GM18873 (cell line): ENCODE measurements around the gene AGAP4.
"Not testable (repeated sequence)": the region's sequence is repeated elsewhere in the genome, so short reads cannot be mapped to it uniquely, and the experiment has no call there.

Experiments
- ATAC-seq: cut with Tn5 transposase; IDR thresholded peaks from one replicate; pipeline ENCODE4 v1.9.1; 2021; ENCODE audit warnings: mild to moderate bottlenecking, moderate library complexity, moderate number of reproducible peaks; ENCODE audit not compliant: unreplicated experiment, low FRiP score

Gene AGAP4

DNA sequence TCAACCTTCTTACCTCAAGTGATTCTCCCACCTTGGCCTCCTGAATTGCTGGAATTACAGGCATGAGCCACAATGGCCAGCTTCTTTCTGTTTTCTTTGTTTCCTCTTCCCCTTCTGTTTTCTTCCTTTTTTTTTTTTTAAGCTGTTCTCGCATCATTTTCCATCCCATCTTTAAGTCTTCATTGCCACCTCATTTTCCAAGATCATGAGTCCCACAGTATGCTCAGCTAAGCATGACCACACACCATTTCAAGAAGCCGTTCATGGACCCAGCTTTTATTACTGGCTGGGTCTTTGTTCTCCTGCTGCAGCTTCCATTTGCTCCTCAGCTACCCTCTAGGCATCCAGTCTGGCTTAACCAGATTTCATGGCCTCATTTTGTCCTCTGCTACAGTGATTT, 52.5 kb downstream of the AGAP4 start:
- ATAC-seq: not testable (repeated sequence)

DNA sequence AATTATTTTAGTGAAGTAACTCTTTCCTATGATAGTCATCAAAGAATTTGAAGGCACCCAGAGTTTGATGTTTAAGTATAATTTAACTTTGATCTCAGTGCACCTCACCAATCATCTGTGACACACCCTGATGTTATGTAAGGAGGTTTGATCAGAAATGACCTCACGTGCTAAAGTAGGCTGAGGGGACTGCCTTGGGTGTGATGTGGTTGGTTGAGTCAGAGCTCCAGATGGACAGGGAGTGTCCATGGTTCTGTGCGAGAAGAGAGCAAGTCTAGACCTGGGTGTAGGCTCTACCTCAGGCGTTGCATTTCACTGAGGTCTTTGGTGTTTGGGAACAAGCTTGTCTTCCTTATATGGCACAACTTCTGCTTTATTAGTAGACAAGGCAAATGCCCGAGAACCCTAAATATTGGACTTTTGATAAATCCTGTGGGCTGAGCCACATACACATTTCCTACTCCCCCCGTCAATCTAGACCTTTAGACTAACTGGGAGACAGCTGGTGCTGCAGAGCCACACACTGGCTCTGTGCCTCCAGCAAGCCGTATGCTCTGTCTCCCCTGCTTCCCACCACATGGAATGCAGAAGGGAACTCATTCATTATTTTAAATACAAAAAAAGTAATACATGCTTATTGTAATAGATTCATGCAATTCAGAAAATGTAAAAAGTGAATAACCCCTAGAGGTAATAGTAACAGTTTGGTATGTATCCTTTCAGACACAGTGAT, 56.4 kb downstream of the AGAP4 start:
- ATAC-seq: not testable (repeated sequence)

DNA sequence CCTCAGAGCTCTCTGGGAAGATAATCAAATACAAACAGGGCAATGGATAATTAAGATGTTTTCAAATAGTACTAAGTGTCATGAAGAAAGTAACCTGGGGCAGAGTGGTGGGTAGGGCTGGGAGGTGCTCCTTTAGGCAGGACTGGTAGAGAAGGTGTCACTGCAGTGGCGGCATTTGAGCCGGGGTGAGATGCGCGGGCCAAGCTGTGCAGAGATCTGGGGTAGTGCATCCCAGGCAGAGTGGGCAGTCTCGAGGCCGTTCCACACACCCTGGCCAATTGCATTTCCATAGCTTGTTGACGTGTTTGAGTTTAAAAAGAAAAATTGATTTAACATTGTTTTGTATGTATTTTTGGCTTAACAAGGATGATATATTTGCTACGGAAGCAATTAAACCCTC, 57.3 kb downstream of the AGAP4 start:
- not testable (repeated sequence) for ATAC-seq

DNA sequence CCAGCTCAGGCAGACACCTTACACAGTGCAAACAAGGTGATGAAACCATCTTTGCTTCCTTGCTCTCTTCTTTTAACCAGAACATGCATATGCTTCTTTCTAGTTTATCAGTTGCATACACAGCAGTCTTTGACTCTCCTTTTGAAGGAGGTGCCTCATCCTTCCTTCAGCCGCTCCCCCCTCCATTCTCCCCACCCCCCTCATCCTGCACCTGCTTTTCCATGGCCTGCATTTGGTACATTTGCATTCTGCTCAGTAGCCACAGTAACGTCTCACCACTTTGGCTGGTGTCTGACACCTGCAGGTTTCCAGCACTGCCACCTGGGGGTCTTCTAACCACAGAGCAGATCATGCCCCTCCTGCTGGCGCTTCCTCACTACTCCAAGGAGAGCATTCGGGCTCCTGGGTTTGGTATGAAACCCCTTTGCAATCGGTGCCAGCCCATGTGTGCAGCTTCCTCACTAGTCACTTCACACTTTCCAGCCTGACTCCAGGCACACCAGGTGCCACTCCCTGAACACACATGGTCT, 60.0 kb downstream of the AGAP4 start:
- ATAC-seq: not testable (repeated sequence)

DNA sequence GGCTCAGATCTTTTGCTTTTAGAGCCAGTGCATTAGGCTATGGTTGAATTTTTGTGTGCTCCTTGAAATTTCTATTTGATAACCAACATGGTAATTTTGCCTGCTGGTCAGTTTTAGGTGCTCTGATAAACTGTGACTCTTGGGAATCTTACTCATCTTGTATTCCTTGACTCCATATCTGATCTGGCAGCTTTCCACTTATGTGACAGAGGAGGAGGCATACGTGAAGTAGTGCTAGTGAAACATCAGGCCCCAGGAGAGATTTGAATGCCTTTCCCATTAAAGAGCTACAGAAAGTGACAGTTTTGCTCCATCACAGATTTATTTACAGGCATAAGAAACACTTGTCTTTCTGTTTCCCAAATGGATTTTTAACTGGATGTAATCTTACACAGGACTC, 61.1 kb downstream of the AGAP4 start:
- ATAC-seq: not testable (repeated sequence)
